Measurements from ENCODE around the gene PLPPR3.

Gene PLPPR3

GRCh38 chr19:769616-770015 lies 52.1 kb downstream of the PLPPR3 start:
- no peak for DNase-seq

GRCh38 chr19:768424-768823 lies 53.3 kb downstream of the PLPPR3 start:
- no peak for DNase-seq

- DNase-seq: no peak
These were observed 56.5 kb downstream of the PLPPR3 start for GRCh38 chr19:765179-765738.

- no peak for DNase-seq
These were observed 57.5 kb downstream of the PLPPR3 start for GRCh38 chr19:764301-764700.

- no peak for DNase-seq
These were observed 57.9 kb downstream of the PLPPR3 start for GRCh38 chr19:763869-764268.

GRCh38 chr19:763181-763580 lies 58.6 kb downstream of the PLPPR3 start:
- no peak for DNase-seq
